HepG2 (cell line): ENCODE results near the gene CCDC59. TPM values are rescaled to one million over a fixed set of nuclear protein-coding genes. Genes with fewer than 3 reads are reported as not detected.

Experiments used
- AFF4 ChIP-seq: sonication (generic); formaldehyde crosslinking; IDR thresholded peaks from 2 replicates; pipeline ENCODE4 v1.4.0; 2020; ENCODE audit warnings: missing genetic modification reagents
- GFI1 ChIP-seq: sonication (generic); formaldehyde crosslinking; IDR thresholded peaks from 2 replicates; pipeline ENCODE4 v1.5.0; 2020; ENCODE audit warnings: missing genetic modification reagents, mild to moderate bottlenecking, borderline replicate concordance
- HMG20A ChIP-seq: IDR thresholded peaks from 2 replicates; pipeline ENCODE4 v1.6.1; 2016; ENCODE audit warnings: borderline replicate concordance
- JUND ChIP-seq: sonication (generic); formaldehyde crosslinking; IDR thresholded peaks from 2 replicates; pipeline ENCODE4 v1.8.0; 2022; ENCODE audit warnings: mild to moderate bottlenecking, missing genetic modification reagents
- KMT2A ChIP-seq: sonication (generic); formaldehyde crosslinking; IDR thresholded peaks from 2 replicates; pipeline ENCODE4 v1.4.0; 2020; ENCODE audit warnings: missing genetic modification reagents
- MLX ChIP-seq: IDR thresholded peaks from 2 replicates; pipeline ENCODE4 v1.6.1; 2016
- PBX2 ChIP-seq: IDR thresholded peaks from 2 replicates; pipeline ENCODE4 v1.6.1; 2016; ENCODE audit warnings: control low read depth
- PHF8 ChIP-seq: sonication (generic); formaldehyde crosslinking; IDR thresholded peaks from 2 replicates; pipeline ENCODE4 v1.5.0; 2020; ENCODE audit warnings: missing genetic modification reagents
- SIX1 ChIP-seq: sonication (generic); formaldehyde crosslinking; IDR thresholded peaks from 2 replicates; pipeline ENCODE4 v1.4.0; 2020; ENCODE audit warnings: missing genetic modification reagents, borderline replicate concordance
- SKIL ChIP-seq: sonication (generic); formaldehyde crosslinking; IDR thresholded peaks from 2 replicates; pipeline ENCODE4 v1.8.0; 2022; ENCODE audit warnings: missing genetic modification reagents, mild to moderate bottlenecking, moderate library complexity, borderline replicate concordance
- TAF15 ChIP-seq: fragments of 200-400 bp; formaldehyde crosslinking; IDR thresholded peaks from one replicate; pipeline ENCODE4 v1.6.1; 2018; ENCODE audit warnings: mild to moderate bottlenecking, low read depth, low read length; ENCODE audit not compliant: poor library complexity, severe bottlenecking
- TCF7 ChIP-seq: sonication (generic); IDR thresholded peaks from 2 replicates; pipeline ENCODE4 v1.6.1; 2016; ENCODE audit warnings: antibody characterized with exemption, low read depth
- ZBED4 ChIP-seq: sonication (generic); formaldehyde crosslinking; IDR thresholded peaks from 2 replicates; pipeline ENCODE4 v1.4.0; 2020; ENCODE audit warnings: missing genetic modification reagents, borderline replicate concordance
- ZBTB37 ChIP-seq: sonication (generic); formaldehyde crosslinking; IDR thresholded peaks from 2 replicates; pipeline ENCODE4 v1.4.0; 2020; ENCODE audit warnings: mild to moderate bottlenecking, missing genetic modification reagents
- ZFP82 ChIP-seq: sonication (generic); formaldehyde crosslinking; IDR thresholded peaks from 2 replicates; pipeline ENCODE4 v1.5.1; 2020; ENCODE audit warnings: mild to moderate bottlenecking, missing genetic modification reagents, borderline replicate concordance
- ZNF616 ChIP-seq: sonication (generic); formaldehyde crosslinking; IDR thresholded peaks from 2 replicates; pipeline ENCODE4 v1.5.0; 2020; ENCODE audit warnings: low read depth, mild to moderate bottlenecking, missing genetic modification reagents
- ZNF879 ChIP-seq: sonication (generic); formaldehyde crosslinking; IDR thresholded peaks from 2 replicates; pipeline ENCODE4 v1.8.1; 2023; ENCODE audit warnings: missing genetic modification reagents
- polyA plus RNA-seq, 8 experiments: library from polyadenylated mRNA; depleted of rRNA in 3 of 8; stranded (reverse) in 7 of 8; unstranded in 1 of 8; fragments of >200 nt; fragmentation: Illumina TruSeq in 4 of 8; extraction: Trizol in 4 of 8; gene quantifications; 2 replicates each; pipeline versions ENCODE4 v1.2.1 to v1.2.3, GENCODE V29; 2011 to 2016; ENCODE audit warnings: low read depth in 4 of 8, missing spikeins in 1 of 8, mixed read lengths in 1 of 8; ENCODE audit not compliant: insufficient read depth in 1 of 8
- total RNA-seq, 5 experiments: library from RNA; depleted of rRNA; stranded (reverse); fragments of >200 nt; fragmentation: Illumina TruSeq; extraction: Trizol; gene quantifications; 2 replicates each; pipeline ENCODE4 v1.2.3, GENCODE V29; 2016; ENCODE audit warnings: low read depth in 1 of 5

Gene CCDC59
- total and polyA plus RNA-seq, 2 of the 13 experiments (the other 11 are each of a cell fraction or from before 2014, with no cell fraction given) = 16.1 to 81.3 TPM

- TF ChIP-seq ZBED4 = no peak
- no peak for TF ChIP-seq PHF8 (CRISPR knock-in tag)
- TF ChIP-seq TCF7 = no peak
- TF ChIP-seq ZNF879 (CRISPR knock-in tag) = no peak
- no peak for TF ChIP-seq ZBTB37 (CRISPR knock-in tag)
- no peak for TF ChIP-seq MLX (CRISPR knock-in tag)
- no peak for TF ChIP-seq GFI1 (CRISPR knock-in tag)
- no peak for TF ChIP-seq TAF15
- TF ChIP-seq SIX1 = no peak
- no peak for TF ChIP-seq AFF4 (CRISPR knock-in tag)
- no peak for TF ChIP-seq ZNF616 (CRISPR knock-in tag)
- TF ChIP-seq SKIL (CRISPR knock-in tag) = no peak
- no peak for TF ChIP-seq ZFP82 (CRISPR knock-in tag)
- TF ChIP-seq PBX2 = no peak
- TF ChIP-seq HMG20A (CRISPR knock-in tag) = no peak
- no peak for TF ChIP-seq JUND (CRISPR knock-in tag)
- TF ChIP-seq KMT2A (CRISPR knock-in tag) = no peak
Measured at GRCh38 chr12:82314406-82314892, 43.7 kb downstream of the CCDC59 start (continued).
